GM06990 (cell line): Measurements from ENCODE around the gene PSMG4.

Source experiments
- DNase-seq: peaks from one replicate; pipeline ENCODE4 v3.0.0-alpha.2; 2011; ENCODE audit not compliant: insufficient read length; ENCODE audit errors: extremely low read depth
- H3K27me3 ChIP-seq: replicated peaks from 2 replicates; pipeline ENCODE4 v1.6.0; 2011; ENCODE audit warnings: low read length; ENCODE audit not compliant: control insufficient read depth, insufficient read depth
- H3K36me3 ChIP-seq: 2 replicates; pipeline ENCODE4 v1.5.1; 2011; ENCODE audit warnings: low read length; ENCODE audit not compliant: control insufficient read depth, insufficient read depth
- H3K4me3 ChIP-seq: replicated peaks from 2 replicates; pipeline ENCODE4 v1.5.1; 2011; ENCODE audit warnings: low read depth, mild to moderate bottlenecking, control low read depth, low read length
- CTCF ChIP-seq: IDR thresholded peaks from 2 replicates; pipeline ENCODE4 v1.5.1; 2011; ENCODE audit warnings: low read length, control low read depth, mild to moderate bottlenecking, inconsistent platforms; ENCODE audit not compliant: insufficient read depth, poor library complexity, severe bottlenecking

Gene PSMG4

GRCh38 chr6:3316818-3317217 lies 58.1 kb downstream of the PSMG4 start:
- H3K36me3 ChIP-seq, result no peaks in the 10 kb centered on the region
- H3K27me3 ChIP-seq, result no peaks in the 10 kb centered on the region; the same call in 1 of the 2 replicates
- TF ChIP-seq CTCF, result no peak
- no peak overlapping the region for H3K4me3 ChIP-seq
- no peak for DNase-seq
